GM19438 (cell line): ENCODE results near the gene ST3GAL3.
"Not testable (repeated sequence)": the region's sequence is repeated elsewhere in the genome, so short reads cannot be mapped to it uniquely, and the experiment has no call there.

Source experiments
- ATAC-seq: cut with Tn5 transposase; IDR thresholded peaks from one replicate; pipeline ENCODE4 v1.9.1; 2021; ENCODE audit warnings: low read depth; ENCODE audit not compliant: unreplicated experiment

The ST3GAL3 gene

DNA sequence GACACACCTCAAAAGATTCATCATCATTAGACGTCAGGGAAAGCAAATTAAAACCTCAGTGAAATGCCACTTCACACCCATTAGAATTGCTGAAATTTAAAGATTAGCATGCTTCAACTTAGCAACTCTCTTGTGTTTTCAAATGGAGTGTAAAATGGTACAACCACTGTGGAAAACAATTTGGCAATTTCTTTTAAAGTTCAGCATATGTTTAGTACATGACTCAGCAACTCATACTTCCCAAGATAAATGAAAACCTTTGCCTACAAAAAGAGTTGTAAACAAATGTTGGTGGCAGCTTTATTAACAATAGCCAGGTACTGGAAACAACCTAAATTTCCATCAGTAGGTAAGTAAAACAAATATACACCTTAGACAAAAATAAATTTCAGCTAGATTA is 42.7 kb downstream of the ST3GAL3 start:
- ATAC-seq: no peak

DNA sequence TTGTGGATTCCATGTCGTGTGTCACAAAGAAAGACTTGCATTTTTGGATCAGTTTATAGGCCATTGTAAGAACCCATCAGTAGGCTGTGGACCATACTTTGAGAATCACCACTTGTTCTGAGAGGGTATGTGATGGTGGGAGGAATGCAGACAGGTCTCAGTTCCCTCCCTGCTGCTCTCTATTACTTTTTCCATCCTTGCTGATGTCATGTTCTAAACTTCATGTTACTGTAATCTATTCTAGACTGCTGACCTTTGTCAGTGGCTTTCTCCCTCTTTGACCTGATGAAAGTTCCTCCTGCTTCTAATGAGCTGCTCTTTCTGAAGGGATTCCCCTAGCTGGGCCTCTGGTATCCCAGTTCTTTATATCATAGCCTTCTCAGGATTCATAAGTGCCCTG is 46.1 kb downstream of the ST3GAL3 start:
- ATAC-seq: no peak

DNA sequence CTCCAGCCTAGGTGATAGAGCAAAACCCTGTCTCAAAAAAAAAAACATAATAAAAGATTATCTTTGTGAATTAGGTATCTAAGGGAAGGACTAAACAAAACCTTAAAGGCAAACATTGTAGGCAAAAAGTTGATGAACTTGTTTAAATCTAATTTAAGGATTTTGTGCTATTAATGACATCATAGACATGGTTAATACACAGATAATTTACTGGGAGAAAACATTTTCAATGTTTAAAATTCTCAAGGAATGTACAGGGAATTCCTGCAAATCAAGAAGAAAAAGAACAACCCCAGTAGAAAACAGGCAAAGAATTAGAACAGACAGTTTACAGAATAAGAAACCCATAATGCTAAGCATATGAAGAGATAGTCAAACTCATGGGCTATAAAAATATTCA is 47.6 kb downstream of the ST3GAL3 start:
- ATAC-seq: no peak

DNA sequence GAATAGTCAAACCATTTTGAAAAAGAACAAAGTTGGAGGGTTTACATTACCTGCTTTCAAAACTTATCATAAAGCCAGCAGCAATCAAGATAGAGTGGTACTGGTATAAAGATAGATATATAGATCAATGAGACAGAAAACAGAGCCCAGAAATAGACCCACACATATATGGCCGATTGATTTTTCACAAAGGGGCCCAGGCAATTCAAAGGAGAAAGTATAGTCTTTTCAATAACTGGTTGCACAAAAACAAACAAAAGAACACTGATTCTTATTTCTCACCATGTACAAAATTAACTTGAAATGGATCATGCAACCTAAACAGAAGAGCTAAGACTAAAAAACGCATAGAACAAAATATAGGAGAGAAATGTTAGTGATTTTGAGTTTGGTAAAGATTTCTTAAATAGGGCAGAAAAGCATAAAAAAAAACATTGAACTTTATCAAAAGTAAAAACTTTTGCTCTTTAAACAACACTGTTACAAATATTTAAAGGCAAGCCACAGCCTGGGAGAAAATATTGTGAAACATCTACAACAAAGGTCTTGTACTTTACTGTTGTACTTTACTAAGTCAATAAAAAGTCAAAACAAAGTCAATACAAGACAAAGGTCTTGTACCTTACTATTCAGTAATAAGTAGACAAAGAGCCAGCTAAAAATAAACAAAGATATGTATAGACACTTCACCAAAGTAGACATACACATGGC is 50.2 kb downstream of the ST3GAL3 start:
- no peak for ATAC-seq

DNA sequence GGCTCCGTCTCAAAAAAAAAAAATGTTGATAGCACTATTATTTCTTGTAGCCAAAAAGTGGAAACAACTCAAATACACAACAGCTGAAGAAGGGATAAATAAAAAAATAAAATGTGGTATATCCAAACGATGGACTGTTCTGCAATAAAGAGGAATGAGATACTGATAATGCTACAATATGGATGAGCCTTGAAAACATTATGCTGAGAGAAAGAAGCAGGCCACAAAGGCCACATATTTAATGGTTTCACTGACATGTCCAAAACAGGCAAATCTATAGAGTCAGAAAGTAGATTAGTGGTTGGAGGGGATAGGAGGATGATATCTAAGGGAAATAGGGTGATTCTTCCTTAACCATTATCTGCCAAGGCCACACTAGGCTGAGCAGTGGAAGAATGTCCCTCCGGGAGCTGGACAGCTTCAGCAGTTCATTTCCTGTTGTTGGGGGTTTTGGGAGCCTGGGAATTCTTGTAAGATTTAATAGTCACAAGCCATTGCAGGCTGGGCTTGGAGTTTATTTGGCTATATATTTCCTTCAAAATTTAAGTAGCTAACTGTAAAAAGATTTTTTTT is 53.5 kb downstream of the ST3GAL3 start:
- ATAC-seq: no peak

DNA sequence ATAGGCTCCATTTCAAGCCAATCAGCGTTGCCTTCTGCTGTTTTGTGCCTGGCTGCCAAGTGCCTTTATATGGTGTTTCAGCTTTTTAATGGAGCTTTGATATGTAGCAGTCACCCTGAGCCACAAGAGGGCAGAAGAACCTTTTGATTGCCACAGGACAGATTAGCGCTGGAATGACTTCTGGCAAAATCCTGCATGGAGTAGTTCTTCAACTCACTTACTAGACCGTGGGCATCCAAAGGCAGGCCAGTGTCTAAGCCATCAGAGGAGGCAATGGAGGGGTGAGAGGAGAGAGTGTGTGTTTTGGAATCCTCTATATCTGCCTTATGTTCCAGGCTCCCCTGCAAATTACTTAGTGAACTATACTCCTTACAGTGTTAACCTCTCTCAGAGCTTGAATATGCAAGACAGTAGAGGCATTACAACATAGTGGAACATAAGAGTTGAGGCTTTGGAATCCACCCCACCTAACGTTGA is 56.2 kb downstream of the ST3GAL3 start:
- ATAC-seq: no peak

DNA sequence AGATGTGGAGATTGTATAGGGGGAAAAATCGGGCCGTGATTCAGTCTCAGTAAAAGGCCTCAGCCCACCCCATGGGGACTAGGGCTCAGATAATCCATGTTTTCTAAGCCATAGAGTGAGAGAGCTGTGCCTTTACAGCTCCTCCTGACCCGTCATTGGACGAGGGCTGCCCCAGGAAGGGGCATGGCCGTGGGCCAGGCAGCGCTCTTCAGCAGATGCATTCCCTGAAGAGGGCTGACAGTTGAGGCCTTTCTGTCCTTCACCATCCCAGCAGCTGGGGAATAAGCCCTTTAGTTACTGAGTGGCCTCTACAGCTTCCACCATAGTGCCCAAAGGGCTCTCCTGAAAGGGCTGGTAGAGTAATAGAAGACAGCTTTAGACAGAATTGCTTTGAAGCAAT is 57.2 kb downstream of the ST3GAL3 start:
- no peak for ATAC-seq

DNA sequence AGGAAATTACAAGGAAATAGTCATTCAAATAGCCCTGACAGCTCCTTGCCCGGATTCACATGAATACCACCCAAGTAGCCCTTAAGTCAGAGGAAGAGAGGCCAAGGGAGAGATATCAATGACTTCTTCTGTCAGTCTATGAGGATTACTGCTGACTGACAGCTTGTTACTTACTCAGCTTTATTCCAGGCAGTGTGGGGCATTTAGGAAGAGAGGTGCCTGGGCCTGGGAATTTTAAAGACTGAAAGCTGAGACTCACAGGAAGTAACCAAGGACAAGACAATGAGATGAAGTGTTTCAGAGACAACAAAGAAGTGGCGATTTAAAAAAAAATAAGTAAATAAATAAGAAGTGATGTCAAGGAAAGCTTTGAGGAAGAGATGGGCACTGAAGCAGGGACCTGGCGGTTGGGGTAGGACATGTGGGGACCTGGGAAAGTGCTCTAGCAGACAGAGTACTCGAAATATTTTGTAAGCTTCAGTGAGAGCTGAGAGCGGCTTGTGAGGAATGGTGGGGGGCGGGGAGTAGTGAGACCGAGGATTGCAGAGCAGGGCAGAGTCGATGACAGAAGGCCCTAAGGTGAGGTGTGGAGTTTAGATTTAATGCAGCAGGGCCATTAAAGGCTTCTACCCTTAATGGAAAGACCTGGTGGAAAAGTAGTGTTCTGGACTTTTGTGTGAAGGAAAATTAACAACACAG is 58.9 kb downstream of the ST3GAL3 start:
- no peak for ATAC-seq

DNA sequence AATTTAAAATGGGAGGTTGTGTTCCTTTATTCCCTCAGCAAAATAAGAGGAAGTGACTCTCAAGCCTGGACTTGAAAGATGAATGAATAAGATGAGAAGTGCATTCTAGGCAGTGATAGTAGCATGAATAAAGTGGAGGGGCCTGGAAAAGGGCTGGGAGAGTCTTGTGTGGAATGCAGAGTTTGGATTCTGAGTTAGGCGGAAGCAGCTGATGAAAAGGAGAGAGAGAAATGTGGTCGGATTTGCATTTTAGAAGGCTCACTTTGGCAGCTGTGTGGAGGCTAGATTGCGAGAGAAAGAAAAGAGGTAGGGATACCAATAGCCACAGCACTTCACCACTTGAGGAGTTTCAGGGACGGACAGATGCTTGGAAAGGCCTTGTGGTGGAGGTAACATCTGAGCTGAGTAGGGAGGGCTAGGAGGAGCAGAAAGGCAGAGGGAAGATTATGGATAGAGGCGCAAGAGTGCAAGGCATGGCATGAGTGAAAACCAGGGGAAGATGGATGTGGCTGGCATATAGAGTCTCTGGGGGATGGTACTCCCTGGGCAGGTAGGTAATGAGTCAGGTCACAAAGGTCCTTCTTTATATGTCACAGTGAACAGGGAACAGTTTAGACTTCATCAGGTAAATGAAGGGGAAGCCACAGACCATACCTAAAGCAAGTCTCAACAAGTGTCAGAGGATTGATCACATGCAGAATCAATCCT is 59.6 kb downstream of the ST3GAL3 start:
- ATAC-seq: no peak

DNA sequence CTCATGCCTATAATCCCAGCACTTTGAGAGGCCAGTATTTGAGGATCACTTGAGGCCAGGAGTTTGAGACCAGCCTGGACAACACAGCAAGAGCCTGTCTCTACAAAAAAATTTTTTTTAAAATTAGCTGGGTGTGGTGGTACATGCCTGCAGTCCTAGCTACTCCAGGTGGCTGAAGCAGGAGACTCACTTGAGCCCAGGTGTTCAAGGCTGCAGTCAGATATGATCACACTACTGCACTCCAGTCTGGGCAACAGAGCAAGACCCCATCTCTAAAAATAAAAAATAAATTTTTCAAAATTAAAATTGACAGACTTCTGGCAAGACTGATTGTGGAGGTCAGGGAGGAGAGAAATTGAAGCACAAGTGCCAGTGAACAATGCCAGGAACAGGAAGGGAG is 60.8 kb downstream of the ST3GAL3 start:
- no peak for ATAC-seq

DNA sequence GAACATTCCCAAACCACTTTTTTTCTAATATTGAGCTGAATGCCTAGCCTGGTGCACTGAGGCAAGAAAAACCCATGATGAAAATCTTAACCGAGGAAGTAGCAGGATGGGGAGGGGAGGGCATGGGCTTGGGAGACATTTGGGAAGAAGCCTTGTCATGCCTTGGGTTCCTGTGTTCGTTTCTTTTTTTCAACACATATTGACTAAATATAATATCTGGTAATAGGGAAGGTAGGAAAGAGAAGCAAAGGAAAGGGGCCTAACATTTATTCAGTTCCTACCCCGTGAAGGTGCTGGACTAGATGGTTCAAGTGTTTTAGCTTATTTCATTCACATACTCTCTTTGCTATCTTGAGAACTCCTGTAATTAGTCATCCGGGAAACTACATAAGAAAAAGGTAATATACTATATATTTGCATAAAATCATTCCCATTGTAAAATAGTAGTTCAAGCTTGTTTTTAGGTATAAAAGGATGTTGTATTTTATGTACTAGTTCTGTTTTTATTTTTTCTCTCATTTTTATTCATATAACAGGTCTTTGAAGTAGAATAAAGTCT is 62.1 kb downstream of the ST3GAL3 start:
- no peak for ATAC-seq

DNA sequence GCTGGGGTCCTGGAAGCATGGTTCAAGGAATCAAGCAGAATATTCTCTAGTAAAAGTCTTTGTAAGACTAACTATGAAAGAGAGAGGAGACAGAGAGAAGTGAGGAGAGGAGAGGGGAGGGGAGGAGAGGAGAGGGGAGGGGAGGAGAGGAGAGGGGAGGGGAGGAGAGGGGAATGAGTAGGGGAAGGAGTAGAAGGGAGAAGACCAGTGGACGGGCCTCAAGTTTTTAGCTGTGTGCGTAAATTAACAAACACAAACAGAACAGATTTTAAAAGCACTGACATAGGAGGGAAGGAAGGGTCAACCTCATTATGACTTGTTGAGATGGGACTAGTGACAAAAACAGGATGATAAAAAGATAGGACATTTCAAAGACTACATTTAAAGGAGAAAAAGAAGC is 62.8 kb downstream of the ST3GAL3 start:
- no peak for ATAC-seq

DNA sequence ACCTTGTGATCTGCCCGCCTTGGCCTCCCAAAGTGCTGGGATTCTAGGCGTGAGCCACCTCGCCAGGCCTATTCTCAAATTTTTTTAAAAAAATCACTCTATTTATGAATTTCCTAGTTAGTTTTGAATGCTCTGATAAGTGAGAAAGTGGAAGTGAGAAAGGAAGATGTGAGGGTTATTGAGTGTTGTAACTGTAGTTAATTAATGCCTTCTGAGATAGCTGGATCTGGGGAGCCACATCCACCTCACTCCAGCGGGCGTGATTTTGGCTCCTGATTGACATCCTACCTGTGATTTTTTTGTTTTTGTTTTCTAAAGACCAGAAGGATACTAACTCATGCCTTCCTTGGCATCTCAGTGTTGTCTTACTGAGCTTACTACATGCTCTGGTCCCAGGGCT is 65.6 kb downstream of the ST3GAL3 start:
- ATAC-seq: no peak

DNA sequence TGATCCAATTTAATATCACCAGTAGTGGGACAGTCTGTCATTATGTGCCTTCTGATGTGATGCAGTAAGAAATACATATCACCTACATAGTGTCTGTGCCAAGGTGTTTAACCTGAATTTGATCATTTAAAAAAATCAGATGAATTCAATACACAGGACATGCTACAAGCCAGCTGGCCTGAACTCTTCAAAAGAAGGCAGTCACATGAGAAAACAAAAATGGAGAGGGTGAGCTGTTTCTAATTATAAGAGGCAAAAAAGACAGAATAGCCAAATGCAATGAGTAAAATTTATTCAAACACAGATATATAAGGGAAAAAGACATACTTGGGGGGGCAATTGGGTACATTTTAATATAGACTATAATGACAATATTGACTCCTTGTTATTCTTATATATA is 66.5 kb downstream of the ST3GAL3 start:
- no peak for ATAC-seq

DNA sequence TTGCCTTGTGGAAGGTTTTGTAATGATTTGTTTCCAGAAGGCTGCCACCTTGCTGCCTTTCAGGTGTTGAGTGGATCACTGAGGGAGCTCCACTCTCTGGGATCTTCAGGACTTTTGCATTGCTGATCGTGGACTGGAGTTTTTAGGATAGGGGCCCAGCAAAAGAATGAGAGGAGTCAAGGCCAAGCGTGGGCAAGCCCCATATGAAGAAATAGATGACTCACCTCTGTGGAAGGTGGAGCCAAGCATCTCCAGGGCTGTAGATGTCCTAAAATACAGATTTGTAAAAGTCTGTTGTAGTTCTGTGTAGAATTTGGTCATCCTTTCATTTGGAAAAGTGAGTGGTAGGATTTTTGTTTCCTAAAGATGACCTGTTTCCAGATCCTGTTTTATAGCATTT is 67.0 kb downstream of the ST3GAL3 start:
- no peak for ATAC-seq

DNA sequence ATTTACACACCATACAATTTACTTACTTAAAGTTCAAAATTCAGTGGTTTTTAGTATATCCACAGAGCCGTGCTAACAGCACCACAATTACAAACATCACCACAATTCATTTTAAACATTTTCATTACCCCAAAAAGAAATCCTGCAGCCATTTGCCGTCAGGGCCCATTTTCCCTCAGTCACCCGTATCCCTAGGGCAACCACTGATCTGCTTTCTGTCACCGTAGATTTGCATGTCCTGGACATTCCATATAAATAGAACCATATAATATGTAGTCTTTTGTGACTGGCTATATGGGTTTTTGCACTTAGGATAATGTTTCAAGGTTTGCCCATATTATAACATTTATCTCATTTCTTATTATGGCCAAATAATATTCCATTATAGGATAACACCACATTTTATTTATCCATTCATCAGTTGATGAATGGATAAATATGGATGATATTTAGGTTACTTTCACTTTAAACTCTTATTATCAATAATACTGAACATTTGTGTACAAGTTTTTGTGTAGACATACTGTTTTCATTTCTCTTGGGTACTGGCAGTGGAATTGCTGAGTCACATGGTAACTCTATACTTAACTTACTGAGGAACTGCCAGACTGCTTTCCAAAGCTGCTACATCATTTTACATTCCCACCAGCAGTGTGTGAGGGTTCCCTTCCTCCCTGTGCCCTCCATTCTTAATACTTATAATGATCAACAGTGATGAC is 68.9 kb downstream of the ST3GAL3 start:
- ATAC-seq: no peak

DNA sequence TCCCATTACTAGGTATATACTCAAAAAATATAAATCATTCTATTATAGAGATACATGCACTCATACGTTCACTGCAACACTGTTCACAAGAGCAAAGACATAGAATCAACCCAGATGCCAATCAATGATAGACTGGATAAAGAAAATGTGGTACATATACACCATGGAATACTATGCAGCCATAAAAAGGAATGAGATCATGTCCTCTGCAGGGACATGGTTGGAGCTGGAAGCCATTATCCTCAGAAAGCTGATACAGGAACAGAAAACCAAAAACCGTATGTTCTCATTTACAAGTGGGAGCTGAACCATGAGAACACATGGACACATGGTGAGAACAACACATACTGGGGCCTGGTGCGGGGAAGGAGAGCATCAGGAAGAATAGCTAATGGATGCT is 70.6 kb downstream of the ST3GAL3 start:
- not testable (repeated sequence) for ATAC-seq

DNA sequence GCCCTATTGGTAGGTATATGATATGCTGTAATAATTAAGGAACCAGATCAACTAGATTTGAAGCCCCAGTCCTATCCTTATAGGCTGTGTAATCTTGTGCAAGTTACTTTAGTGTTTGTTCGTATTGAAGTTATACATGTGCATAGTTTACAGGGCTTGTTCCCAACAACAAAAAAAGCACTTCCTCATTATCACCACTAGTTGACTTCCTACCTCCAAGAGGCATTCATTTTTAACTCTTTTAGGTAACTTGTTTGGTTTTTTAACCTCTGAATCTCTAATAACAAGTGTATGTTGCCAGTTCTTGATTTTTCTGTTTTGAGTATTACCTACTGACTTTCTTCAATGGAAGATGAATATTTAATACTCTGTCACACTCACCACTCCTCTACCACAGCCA is 71.9 kb downstream of the ST3GAL3 start:
- ATAC-seq: no peak

DNA sequence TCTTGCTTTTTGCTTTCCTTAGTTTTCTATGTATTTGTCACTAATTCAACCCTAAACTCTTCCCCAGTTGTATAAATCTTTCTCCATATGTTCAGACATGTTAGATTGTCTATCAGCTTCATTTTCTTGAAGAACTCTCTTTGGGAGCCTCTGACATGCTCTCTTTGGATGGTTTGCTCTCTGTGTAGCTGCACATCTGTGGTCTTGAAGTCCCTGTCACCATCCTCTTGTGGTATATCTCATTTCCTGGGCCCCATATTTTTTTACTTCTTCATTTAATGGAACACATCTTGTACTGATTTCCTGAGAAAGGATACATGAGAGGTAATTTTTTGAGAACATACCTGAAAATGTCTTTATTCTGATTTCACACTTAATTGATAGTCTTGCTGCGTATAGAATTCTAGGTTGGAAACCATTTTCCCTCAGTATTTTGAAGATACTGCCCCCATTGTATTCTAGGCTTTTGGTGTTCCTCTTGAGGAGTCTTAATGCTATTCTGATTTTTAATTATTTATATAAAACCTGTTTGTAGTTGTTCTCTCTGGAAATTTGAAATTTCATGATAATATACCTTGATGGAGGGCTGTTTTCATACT is 72.6 kb downstream of the ST3GAL3 start:
- no peak for ATAC-seq

DNA sequence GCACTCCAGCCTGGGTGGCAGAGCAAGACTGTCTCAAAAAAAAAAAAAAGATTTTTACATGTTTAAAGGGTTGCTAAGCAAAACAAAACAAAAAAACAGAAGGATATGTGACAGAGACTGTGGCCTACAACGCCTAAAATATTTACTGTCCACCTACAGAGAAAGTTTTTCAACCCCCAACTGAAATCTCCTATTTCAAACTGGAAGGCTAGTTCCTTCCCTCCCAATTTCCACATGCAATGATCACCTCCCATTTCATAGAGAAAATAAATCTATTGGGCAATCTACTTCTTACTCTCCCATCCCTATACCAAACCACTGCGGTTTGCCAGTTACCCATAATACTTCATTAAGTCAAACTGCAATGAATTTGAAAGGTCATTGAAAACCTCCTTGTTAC is 74.2 kb downstream of the ST3GAL3 start:
- no peak for ATAC-seq
